Prostate gland (tissue), 2 donors: ENCODE measurements around the gene FANCB.

Experiments used
- CTCF ChIP-seq, 4 experiments: fragments of 200-600 bp in 2 of 4; fragments of 450-650 bp in 2 of 4; sonication (generic) in 2 of 4; IDR thresholded peaks; 1 replicate in 3 of 4; 2 replicates in 1 of 4; pipeline ENCODE4 v1.5.1; 2016 to 2019; ENCODE audit warnings: antibody characterized with exemption in 4 of 4, mild to moderate bottlenecking in 2 of 4, moderate library complexity in 2 of 4
- POLR2A ChIP-seq: fragments of 450-650 bp; IDR thresholded peaks from one replicate; pipeline ENCODE4 v1.6.1; 2016; ENCODE audit warnings: antibody characterized with exemption, mild to moderate bottlenecking

- no peak for TF ChIP-seq CTCF (IDR thresholded peaks at IDR 0.05)
- TF ChIP-seq POLR2A: no peak
Observed at GRCh38 chrX:14832586-14832985, 40.3 kb downstream of the FANCB start.
